Chondrocyte (in vitro differentiated cells): ENCODE measurements around the gene TLCD2. TPM values are rescaled to one million over a fixed set of nuclear protein-coding genes. Genes with fewer than 3 reads are reported as not detected.

Source experiments
- DNase-seq: peaks from one replicate; pipeline ENCODE4 v3.0.0; 2021; ENCODE audit warnings: mixed read lengths, low spot score
- H3K27ac Mint-ChIP-seq: one replicate; pipeline ENCODE4 v1.8.0; 2021; ENCODE audit warnings: mild to moderate bottlenecking, moderate library complexity, mixed read lengths; ENCODE audit not compliant: unreplicated experiment
- H3K27me3 Mint-ChIP-seq: 2 replicates; pipeline ENCODE4 v1.8.0; 2021; ENCODE audit warnings: low read depth, mixed read lengths
- H3K36me3 Mint-ChIP-seq: 2 replicates; pipeline ENCODE4 v1.8.0; 2021; ENCODE audit warnings: low read depth, mixed read lengths
- H3K4me1 Mint-ChIP-seq: 2 replicates; pipeline ENCODE4 v1.8.0; 2021; ENCODE audit warnings: low read depth, mild to moderate bottlenecking, mixed read lengths
- H3K4me3 Mint-ChIP-seq: one replicate; pipeline ENCODE4 v1.8.0; 2021; ENCODE audit warnings: mild to moderate bottlenecking, moderate library complexity, mixed read lengths; ENCODE audit not compliant: unreplicated experiment
- H3K9me3 Mint-ChIP-seq: 2 replicates; pipeline ENCODE4 v1.8.0; 2021; ENCODE audit warnings: low read depth, mixed read lengths
- CTCF ChIP-seq: fragments of 200-600 bp; sonication (generic); IDR thresholded peaks from 2 replicates; pipeline ENCODE4 v1.5.0; 2021; ENCODE audit warnings: antibody characterized with exemption, mild to moderate bottlenecking, moderate library complexity
- total RNA-seq: library from RNA; stranded (reverse); gene quantifications from 3 replicates; pipeline ENCODE4 v1.2.1, GENCODE V29; 2021

The TLCD2 gene
- total RNA-seq, 1 donor from 2014 or later = 9.5 TPM

DNA sequence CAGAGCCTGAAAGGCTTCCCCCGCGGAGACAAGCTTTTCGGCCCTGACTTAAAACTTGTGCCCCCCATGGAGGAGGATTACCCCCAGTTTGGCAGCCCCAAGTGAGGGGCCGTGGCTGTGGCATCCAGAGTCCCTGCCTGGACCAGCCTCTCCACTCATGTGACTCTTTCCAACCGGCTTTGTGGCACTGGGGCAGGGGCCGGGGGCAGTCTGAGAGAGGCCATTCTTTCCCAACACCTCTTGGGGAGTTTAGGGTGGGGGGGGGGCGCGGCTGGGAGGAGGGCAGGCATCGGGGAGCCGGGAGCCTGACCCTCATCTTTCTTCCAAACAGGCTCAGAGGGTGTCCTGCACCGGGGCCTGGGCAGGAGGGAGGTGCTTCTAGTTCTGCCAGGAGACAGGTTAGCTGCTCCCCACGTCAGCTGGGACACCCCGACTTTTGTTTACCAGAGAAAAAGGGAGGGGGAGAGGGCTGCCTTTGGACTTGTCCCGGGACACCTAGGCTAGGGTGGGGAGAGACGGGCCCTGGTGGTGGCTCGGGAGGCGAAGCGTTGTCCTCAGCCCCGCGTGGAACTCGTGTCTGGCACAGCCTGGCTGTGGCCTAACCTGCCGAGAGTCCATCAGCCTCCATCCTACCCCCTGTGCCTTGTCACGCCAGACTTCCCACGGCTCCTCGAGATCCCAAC, 44.4 kb upstream of the TLCD2 start:
- no peak overlapping the region for H3K27ac Mint-ChIP-seq
- peaks cover 26% of the 10 kb centered on the region for H3K4me1 Mint-ChIP-seq
- no peaks in the 10 kb centered on the region for H3K9me3 Mint-ChIP-seq
- no peak for TF ChIP-seq CTCF
- H3K36me3 Mint-ChIP-seq = no peaks in the 10 kb centered on the region
- H3K4me3 Mint-ChIP-seq = no peak overlapping the region
- DNase-seq = no peak
- H3K27me3 Mint-ChIP-seq = peaks cover 4% of the 10 kb centered on the region

GRCh38 chr17:1753767-1754429, 43.7 kb upstream of the TLCD2 start:
- Mint-ChIP-seq H3K9me3 (no peaks in the 10 kb centered on the region), H3K27ac (no peak overlapping the region), H3K4me3 (no peak overlapping the region), H3K36me3 (no peaks in the 10 kb centered on the region), H3K4me1 (peaks cover 26% of the 10 kb centered on the region), H3K27me3 (peaks cover 4% of the 10 kb centered on the region)
- no peak for DNase-seq
- TF ChIP-seq CTCF = no peak

DNA sequence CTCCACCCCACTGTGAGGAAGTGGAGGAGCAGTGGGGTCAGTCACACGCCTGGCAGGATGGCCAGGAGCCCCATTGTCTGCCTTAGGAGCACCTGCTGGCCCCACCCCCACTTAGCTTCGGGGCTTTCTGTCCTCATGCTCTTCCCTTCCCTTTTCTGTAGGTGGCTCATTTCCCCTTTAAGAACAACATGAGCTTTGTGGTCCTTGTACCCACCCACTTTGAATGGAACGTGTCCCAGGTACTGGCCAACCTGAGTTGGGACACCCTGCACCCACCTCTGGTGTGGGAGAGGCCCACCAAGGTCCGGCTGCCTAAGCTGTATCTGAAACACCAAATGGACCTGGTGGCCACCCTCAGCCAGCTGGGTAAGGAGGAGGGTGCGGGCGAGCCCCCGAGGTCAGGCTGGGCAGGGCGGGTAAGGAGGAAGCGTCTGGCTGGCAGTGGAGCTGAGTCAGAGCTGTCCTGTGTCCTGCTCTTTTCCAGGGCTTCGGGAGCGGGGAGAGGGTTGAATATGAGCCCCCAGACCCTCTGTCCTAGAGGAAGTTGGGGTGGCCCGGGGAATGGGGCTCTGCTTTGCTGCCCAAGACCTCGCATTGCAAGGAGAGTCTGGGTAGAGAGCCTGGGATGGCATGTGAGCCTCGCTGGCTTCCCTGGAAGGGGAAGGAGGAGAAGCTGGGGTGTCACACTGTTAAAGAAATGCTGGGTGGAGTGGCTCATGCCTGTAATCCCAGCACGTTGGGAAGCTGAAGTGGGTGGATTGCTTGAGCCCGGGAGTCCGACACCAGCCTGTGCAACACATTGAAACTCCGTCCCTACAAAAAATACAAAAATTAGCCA, 42.5 kb upstream of the TLCD2 start:
- no peak for TF ChIP-seq CTCF
- DNase-seq = no peak
- Mint-ChIP-seq H3K27ac (peak overlapping the region; percentile 69), H3K9me3 (no peaks in the 10 kb centered on the region), H3K4me1 (peaks cover 26% of the 10 kb centered on the region), H3K27me3 (peaks cover 4% of the 10 kb centered on the region), H3K4me3 (no peak overlapping the region), H3K36me3 (no peaks in the 10 kb centered on the region)

DNA sequence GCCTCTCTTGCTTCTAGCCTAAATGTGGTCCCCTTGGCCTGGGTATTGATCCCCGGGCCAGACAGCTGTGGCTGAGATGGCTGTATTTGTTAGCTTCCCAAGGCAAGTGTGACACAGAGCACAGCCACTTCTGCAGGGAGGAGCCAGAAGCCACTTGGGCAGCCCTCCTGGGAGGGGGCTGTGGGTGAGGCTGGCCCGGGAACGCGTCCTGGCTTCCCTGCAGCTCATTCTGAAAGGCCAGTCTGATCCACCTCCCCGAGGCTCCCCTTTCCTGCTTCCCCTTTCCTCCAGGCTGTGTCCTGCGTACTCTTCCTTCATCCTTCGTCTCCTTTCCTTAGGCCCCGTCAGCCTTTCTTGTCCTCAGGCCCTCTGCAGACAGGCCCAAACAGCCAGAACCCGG, 40.5 kb upstream of the TLCD2 start:
- H3K4me3 Mint-ChIP-seq = no peak overlapping the region
- H3K27ac Mint-ChIP-seq = no peak overlapping the region
- peaks cover 2% of the 10 kb centered on the region for H3K27me3 Mint-ChIP-seq
- no peaks in the 10 kb centered on the region for H3K36me3 Mint-ChIP-seq
- H3K9me3 Mint-ChIP-seq = no peaks in the 10 kb centered on the region
- H3K4me1 Mint-ChIP-seq = peaks cover 22% of the 10 kb centered on the region
- no peak for TF ChIP-seq CTCF
- DNase-seq = no peak

DNA sequence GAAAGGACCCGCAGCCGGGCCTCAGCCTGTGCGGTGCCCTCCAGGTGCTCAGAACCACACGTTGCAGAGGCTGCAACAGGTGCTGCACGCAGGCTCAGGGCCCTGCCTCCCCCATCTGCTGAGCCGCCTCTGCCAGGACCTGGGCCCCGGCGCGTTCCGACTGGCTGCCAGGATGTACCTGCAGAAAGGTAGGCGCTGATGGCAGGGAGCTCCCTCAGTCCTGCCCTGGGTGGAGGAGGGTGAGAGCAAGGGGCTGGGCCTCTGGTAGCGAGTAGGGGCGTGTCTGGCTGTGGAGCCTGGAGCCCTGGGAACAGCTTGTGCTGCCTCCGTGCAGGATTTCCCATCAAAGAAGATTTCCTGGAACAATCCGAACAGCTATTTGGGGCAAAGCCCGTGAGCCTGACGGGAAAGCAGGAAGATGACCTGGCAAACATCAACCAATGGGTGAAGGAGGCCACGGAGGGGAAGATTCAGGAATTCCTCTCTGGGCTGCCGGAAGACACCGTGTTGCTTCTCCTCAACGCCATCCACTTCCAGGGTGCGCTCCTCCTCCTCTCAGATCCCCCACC, 36.9 kb upstream of the TLCD2 start:
- Mint-ChIP-seq H3K36me3 (no peaks in the 10 kb centered on the region), H3K4me1 (peaks cover 7% of the 10 kb centered on the region), H3K4me3 (no peak overlapping the region), H3K27me3 (no peaks in the 10 kb centered on the region), H3K27ac (no peak overlapping the region), H3K9me3 (no peaks in the 10 kb centered on the region)
- no peak for DNase-seq
- no peak for TF ChIP-seq CTCF
